ENCODE results near the gene NDFIP2.
"Not testable (repeated sequence)": the region's sequence is repeated elsewhere in the genome, so short reads cannot be mapped to it uniquely, and the experiment has no call there.

NDFIP2 gene

DNA sequence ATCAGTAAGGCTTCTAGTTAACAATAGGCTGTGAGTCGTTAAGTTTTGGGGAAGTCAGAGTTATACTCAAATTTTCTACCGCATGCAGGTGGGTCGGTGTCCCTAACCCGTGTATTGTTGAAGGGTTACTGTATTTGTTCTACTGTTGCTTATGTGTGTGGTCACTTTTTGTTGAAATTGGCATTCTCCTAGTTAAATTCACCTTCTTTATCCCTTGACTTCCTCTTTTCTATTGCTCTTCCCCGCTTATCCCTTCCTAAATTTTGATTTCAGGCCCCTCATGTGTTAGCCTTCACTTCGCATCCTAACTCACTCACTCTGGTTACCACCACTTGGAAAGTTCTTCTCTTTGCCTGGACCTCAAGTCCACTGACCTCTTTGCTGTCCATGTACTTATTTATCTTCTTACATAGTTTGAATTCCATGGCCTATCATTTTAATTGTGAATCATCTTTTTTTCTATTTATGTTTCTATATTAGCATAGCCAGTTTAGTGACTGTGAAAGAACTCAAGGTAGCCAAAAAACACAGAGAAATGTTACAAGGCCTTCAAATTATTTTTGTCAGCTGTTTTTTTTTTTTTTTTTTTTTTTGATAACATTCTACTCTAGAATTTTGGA lies 52.9 kb downstream of the NDFIP2 start:
- DNase-seq (ENCODE audit: low spot score), result no peak

GRCh38 chr13:79534596-79534995 lies 53.6 kb downstream of the NDFIP2 start:
- DNase-seq (ENCODE audit: low spot score), result no peak

- no peak for DNase-seq (ENCODE audit: low spot score)
Measured at GRCh38 chr13:79538757-79539156, 57.8 kb downstream of the NDFIP2 start.

- no peak for DNase-seq (ENCODE audit: low spot score)
Measured at GRCh38 chr13:79540504-79540903, 59.5 kb downstream of the NDFIP2 start.

- peak; percentile 75 for DNase-seq (ENCODE audit: low spot score)
Measured at GRCh38 chr13:79541426-79542049, 60.6 kb downstream of the NDFIP2 start.

GRCh38 chr13:79543883-79544282 lies 62.9 kb downstream of the NDFIP2 start:
- DNase-seq (ENCODE audit: low spot score), result no peak

- peak; percentile 12 for DNase-seq (ENCODE audit: low spot score)
Measured at GRCh38 chr13:79547211-79548195, 66.5 kb downstream of the NDFIP2 start.

DNA sequence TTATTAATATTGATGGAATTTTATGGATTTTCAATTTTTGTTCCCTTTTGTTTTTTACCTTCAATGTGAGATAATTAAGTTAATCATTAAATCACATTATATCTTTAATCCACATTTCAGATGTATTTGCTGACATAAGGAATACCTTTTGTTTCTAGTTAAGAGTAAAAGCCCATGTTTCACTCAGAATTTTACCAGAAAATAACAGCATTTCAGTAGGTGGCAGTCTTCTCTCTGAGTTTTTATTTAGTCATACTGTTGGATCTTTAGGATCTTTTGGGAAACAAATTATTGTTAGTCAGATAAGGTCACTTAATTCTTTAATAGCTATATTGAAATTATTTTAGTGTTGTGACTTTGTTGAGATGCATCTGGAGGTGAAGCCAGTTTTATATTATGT lies 67.9 kb downstream of the NDFIP2 start:
- DNase-seq (ENCODE audit: low spot score), result no peak

- no peak for DNase-seq (ENCODE audit: low spot score)
Measured at GRCh38 chr13:79549355-79550106, 68.6 kb downstream of the NDFIP2 start.

DNA sequence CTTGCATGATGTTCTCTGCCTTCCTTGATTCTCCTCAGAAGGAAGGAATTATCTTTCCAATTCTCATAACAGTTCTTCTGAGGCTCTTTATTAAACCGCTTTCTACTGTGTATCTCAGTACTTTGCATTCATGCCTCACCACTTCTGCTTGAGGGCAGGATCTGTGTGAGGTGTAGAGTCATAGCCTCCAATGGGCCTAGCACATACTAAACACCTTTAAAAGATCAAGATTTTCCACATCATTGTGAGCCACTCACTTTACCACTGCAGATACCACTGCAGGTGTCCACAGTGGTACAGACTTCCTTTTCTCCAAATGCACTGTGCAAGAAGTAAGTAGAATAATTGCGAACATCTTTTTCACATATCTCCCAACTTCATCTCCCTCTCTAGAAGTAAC lies 76.7 kb downstream of the NDFIP2 start:
- DNase-seq (ENCODE audit: low spot score), result no peak

GRCh38 chr13:79560954-79561353 lies 80.0 kb downstream of the NDFIP2 start:
- DNase-seq (ENCODE audit: low spot score), result no peak

- DNase-seq (ENCODE audit: low spot score), result no peak
Measured at GRCh38 chr13:79562557-79562956, 81.6 kb downstream of the NDFIP2 start.

- no peak for DNase-seq (ENCODE audit: low spot score)
Measured at GRCh38 chr13:79566118-79566517, 85.2 kb downstream of the NDFIP2 start.

- no peak for DNase-seq (ENCODE audit: low spot score)
Measured at GRCh38 chr13:79571147-79571546, 90.2 kb downstream of the NDFIP2 start.

GRCh38 chr13:79573892-79574291 lies 92.9 kb downstream of the NDFIP2 start:
- not testable (repeated sequence) for DNase-seq (ENCODE audit: low spot score)

- no peak for DNase-seq (ENCODE audit: low spot score)
Measured at GRCh38 chr13:79581870-79582315, 100.9 kb downstream of the NDFIP2 start.

- DNase-seq (ENCODE audit: low spot score), result no peak
Measured at GRCh38 chr13:79582896-79583295, 101.9 kb downstream of the NDFIP2 start.

DNA sequence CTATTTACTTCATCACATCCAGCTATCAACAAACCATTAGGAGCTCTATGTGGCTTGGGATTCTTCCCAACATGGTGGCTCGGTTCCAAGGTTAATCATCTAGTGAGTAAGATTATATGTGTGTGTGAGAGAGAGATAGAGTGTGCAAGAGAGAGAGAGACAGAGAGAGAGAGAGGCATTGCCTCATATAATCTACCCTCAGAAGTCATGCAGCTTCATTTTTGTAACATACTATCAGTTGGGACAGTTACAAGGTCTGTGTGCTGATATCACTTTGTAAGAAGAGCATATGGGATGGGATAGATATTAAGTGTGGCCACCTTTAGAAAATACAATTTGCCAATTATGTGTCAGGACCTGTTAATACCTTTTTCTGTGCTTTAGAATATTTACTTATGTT lies 104.1 kb downstream of the NDFIP2 start:
- no peak for DNase-seq (ENCODE audit: low spot score)

DNA sequence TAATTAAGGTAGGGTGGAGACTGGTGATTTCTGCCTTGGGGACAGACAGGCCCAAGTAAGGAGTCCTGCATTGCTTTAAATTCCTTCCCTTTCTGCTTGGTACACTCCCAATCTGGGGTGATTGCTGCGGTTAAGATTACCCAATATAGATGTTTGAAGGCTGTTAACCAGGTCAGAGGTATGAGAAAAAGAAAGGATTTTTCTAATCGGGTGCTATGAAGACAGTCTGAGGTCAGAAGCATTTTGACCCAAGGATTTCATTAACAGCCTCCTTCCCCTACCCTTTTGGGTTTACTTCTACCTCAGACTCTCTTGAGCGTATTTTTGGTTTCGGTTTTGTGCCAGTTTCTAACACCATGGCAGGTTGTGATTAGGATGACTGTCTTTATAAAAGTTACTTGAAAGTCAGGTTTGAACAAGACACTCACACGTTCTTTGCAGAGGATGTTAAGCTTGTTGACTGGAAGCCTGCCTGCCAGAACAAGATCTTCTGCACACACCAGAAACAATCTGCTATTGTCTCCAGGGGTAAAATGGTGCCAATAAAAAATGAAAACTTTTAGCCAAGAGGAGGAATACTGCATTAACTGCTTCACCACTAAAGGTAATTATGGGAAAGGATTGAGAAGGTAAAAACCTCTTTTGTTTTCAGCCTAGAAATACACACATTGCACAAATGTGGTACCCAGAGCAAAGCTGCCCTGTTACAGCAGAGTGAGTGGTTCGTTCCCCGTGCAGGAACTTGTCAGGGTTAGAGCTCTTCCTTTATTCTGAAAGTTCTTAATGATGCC lies 108.8 kb downstream of the NDFIP2 start:
- no peak for DNase-seq (ENCODE audit: low spot score)

DNA sequence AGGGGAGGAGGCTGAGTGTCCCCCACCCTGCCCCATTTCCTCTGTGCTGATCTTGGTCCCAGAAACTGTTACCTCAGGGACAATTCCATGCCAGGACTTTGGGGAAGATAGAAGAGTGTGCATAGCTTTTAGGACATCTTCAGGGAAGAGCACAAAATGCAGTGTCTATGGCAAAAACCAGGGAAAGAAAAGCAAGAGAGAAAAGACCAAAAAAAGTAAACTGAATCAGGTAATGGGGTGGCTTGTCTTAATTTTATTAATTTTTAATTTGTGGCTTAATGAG lies 109.4 kb downstream of the NDFIP2 start:
- no peak for DNase-seq (ENCODE audit: low spot score)

DNA sequence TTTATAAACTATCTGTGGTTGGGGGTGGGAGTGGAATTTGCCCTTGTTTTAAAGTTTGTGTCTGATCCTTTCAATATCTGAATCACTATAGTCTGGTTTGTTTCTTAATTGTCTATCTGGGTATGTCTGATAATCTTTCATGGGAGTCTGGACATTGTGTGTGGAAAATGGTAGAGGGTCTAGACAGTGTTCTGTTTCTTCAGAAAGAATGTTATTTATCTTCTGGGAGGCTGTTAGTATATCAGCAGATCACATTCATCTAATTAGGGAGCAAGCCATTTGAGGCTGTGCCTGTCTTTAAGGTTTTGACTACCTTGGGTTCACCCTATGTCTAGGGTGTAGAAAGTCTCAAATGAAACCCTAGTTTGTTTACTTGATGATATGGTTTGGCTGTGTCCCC lies 110.5 kb downstream of the NDFIP2 start:
- DNase-seq (ENCODE audit: low spot score), result no peak

DNA sequence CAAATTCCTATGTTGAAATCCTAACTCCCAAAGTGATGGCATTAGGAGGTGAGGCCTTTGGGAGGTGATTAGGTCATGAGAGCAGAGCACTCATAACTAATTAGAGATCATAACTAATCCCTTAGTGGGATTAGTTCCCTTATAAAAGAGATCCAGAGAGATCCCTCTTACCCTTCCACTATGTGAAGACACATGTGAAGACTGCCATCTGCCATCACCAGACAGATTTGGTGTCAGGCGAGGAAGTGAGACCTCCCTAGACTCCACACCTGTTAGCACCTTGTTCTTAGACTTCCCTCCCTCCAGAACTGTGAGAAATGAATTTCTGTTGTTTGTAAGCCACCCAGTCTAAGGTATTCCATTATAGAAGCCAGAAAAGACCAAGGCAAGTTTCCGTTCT lies 112.2 kb downstream of the NDFIP2 start:
- DNase-seq (ENCODE audit: low spot score), result no peak
